Tibial nerve (tissue), 4 donors: Measurements from ENCODE around the gene URAD. TPM values are rescaled to one million over a fixed set of nuclear protein-coding genes. Genes with fewer than 3 reads are reported as not detected.
"Not testable (repeated sequence)": the region's sequence is repeated elsewhere in the genome, so short reads cannot be mapped to it uniquely, and the experiment has no call there.

Source experiments
- DNase-seq, 2 donors: peaks; one replicate each; pipeline ENCODE4 v3.0.0-alpha.2; 2019; ENCODE audit warnings: low spot score in 2 of 2
- H3K27ac ChIP-seq, 4 donors: fragments of 200-600 bp; sonication (generic) in 3 of 4; one replicate each; pipeline ENCODE4 v1.5.1; 2017 to 2019; ENCODE audit warnings: mild to moderate bottlenecking in 1 of 4
- H3K27me3 ChIP-seq, 2 donors: fragments of 200-600 bp; sonication (generic) in 1 of 2; one replicate each; pipeline versions ENCODE4 v1.5.1 to v1.6.0; 2017 to 2019
- H3K36me3 ChIP-seq, 3 donors: fragments of 200-600 bp; sonication (generic); one replicate each; pipeline ENCODE4 v1.5.1; 2018 to 2019
- H3K4me1 ChIP-seq, 4 donors: fragments of 200-600 bp; sonication (generic) in 3 of 4; one replicate each; pipeline ENCODE4 v1.5.1; 2017 to 2019
- H3K4me3 ChIP-seq, 4 donors: fragments of 200-600 bp; sonication (generic) in 3 of 4; one replicate each; pipeline ENCODE4 v1.5.1; 2017 to 2019; ENCODE audit warnings: mild to moderate bottlenecking in 1 of 4, moderate library complexity in 1 of 4
- H3K9me3 ChIP-seq, 4 donors: fragments of 200-600 bp; sonication (generic) in 3 of 4; one replicate each; pipeline ENCODE4 v1.5.1; 2017 to 2019
- CTCF ChIP-seq, 5 experiments: fragments of 200-600 bp in 3 of 5; fragments of 450-650 bp in 2 of 5; sonication (generic) in 3 of 5; IDR thresholded peaks; one replicate each; pipeline ENCODE4 v1.5.1; 2016 to 2019; ENCODE audit warnings: antibody characterized with exemption in 5 of 5, mild to moderate bottlenecking in 3 of 5, moderate library complexity in 2 of 5
- EP300 ChIP-seq, 2 donors: sonication (generic); formaldehyde crosslinking; IDR thresholded peaks; one replicate each; pipeline ENCODE4 v1.6.1; 2017; ENCODE audit warnings: antibody characterized with exemption in 2 of 2, mild to moderate bottlenecking in 1 of 2
- POLR2A ChIP-seq, 2 donors: fragments of 450-650 bp; IDR thresholded peaks; one replicate each; pipeline ENCODE4 v1.6.1; 2017; ENCODE audit warnings: antibody characterized with exemption in 2 of 2, mild to moderate bottlenecking in 2 of 2, moderate library complexity in 2 of 2
- WGBS, 2 donors: methylation state at CpG; one replicate each; pipeline ENCODE4 v1.1.5; 2018; 5-methylcytosine and 5-hydroxymethylcytosine counted together
- total RNA-seq, 4 donors: library from RNA; depleted of rRNA; stranded (reverse); fragments of >200 nt; gene quantifications; one replicate each; pipeline ENCODE4 v1.1.0, GENCODE V29; 2016

The URAD gene
- total RNA-seq, 4 donors from 2014 or later = not detected

GRCh38 chr13:27965343-27965739 is 23.2 kb downstream of the URAD start:
- peak overlapping the region in 1 of 4 donors; percentile 38 for H3K4me3 ChIP-seq
- H3K27ac ChIP-seq = no peak overlapping the region
- peaks cover 0 to 52% (median 19%) of the 10 kb centered on the region in 4 donors for H3K4me1 ChIP-seq
- H3K27me3 ChIP-seq = peaks cover 2 to 100% of the 10 kb centered on the region in 2 donors
- no peaks in the 10 kb centered on the region for H3K9me3 ChIP-seq
- no peaks in the 10 kb centered on the region for H3K36me3 ChIP-seq
- no peak for DNase-seq
- WGBS, 2 donors = 57 to 62% methylated on average over 7 of the region's 7 CpGs
- TF ChIP-seq POLR2A (IDR thresholded peaks at IDR 0.05) (no peak), EP300 (IDR thresholded peaks at IDR 0.05) (no peak), CTCF (IDR thresholded peaks at IDR 0.05) (no peak)

DNA sequence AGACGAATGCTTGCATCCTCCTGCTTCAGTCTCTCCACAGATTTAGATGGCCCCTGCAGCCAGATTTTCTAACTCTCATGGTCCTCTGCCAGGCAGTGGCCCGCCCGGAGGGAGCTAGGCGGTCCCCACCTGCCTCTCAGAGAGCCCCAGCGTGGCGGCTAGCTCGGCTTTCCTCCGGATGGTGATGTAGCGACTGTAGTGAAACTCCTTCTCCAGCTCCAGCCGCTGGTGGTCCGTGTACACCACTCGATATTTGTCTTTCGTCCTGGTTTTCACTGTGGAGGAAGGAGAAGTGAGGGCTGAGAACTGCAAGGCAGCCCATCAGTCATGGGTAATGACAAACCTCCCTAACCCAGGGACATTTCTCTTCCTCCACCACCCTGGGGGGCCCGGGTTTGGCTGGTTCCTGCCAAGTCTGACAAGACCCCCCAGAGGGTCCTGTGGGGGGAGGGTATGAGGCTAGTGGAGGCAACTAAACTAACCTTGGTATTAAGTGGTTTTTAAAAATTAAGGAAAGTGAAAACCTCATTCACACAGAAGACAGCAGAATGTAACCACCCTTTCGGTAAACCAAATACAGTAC is 23.7 kb downstream of the URAD start:
- Histone ChIP-seq H3K9me3 (no peaks in the 10 kb centered on the region), H3K4me1 (peaks cover 0 to 55% (median 22%) of the 10 kb centered on the region in 4 donors), H3K4me3 (no peak overlapping the region), H3K36me3 (no peaks in the 10 kb centered on the region), H3K27me3 (peaks cover under 1 to 100% of the 10 kb centered on the region in 2 donors), H3K27ac (no peak overlapping the region)
- 25 to 32% methylated on average over 15 of the region's 15 CpGs for WGBS, 2 donors
- TF ChIP-seq CTCF (IDR thresholded peaks at IDR 0.05) (no peak), POLR2A (IDR thresholded peaks at IDR 0.05) (no peak), EP300 (IDR thresholded peaks at IDR 0.05) (no peak)
- no peak for DNase-seq

- not testable (repeated sequence) for H3K27ac ChIP-seq, H3K36me3 ChIP-seq, H3K9me3 ChIP-seq, DNase-seq, H3K4me3 ChIP-seq
- WGBS, 2 donors = 51 to 55% methylated on average over 13 of the region's 13 CpGs
- Histone ChIP-seq H3K4me1 (peaks cover 0 to 53% (median 24%) of the 10 kb centered on the region in 4 donors), H3K27me3 (peaks cover 5 to 100% of the 10 kb centered on the region in 2 donors)
Measured at GRCh38 chr13:27964206-27964605, 24.3 kb downstream of the URAD start.

- TF ChIP-seq CTCF (IDR thresholded peaks at IDR 0.05) = no peak
- no peak for TF ChIP-seq EP300 (IDR thresholded peaks at IDR 0.05)
- no peak for TF ChIP-seq POLR2A (IDR thresholded peaks at IDR 0.05)
- Histone ChIP-seq H3K4me1 (peaks cover 0 to 46% (median 21%) of the 10 kb centered on the region in 4 donors), H3K9me3 (no peaks in the 10 kb centered on the region), H3K27me3 (peaks cover 5 to 100% of the 10 kb centered on the region in 2 donors), H3K4me3 (no peak overlapping the region), H3K36me3 (no peaks in the 10 kb centered on the region), H3K27ac (no peak overlapping the region)
- DNase-seq = no peak
- WGBS, 2 donors = 60 to 70% methylated on average over 3 of the region's 3 CpGs
Measured at GRCh38 chr13:27963491-27963890, 25.0 kb downstream of the URAD start.

DNA sequence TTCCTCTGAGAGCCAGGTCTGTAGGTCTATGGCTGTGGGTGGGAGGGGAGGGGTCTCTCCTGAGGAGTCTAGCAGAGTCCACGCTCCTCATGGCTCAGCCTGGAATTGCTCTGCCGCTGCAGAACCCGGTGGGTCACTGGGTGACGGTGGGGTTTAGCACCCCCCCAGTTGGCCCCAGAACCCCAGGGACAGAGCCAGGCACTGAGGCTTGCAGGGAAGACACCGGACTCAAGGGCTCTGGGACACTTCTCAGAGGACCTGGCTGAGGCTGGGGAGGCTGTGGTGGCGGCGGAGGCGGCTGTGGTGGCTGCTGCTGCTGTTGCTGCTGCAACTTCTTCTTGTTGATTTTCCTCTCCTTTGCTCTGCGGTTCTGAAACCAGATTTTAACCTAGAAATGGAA is 25.5 kb downstream of the URAD start:
- Histone ChIP-seq H3K4me3 (no peak overlapping the region), H3K27ac (no peak overlapping the region), H3K9me3 (no peaks in the 10 kb centered on the region), H3K27me3 (peaks cover 5 to 100% of the 10 kb centered on the region in 2 donors), H3K36me3 (no peaks in the 10 kb centered on the region), H3K4me1 (peaks cover 0 to 41% (median 18%) of the 10 kb centered on the region in 4 donors)
- DNase-seq = no peak
- 62 to 69% methylated on average over 9 of the region's 9 CpGs for WGBS, 2 donors
- TF ChIP-seq POLR2A (IDR thresholded peaks at IDR 0.05) (no peak), EP300 (IDR thresholded peaks at IDR 0.05) (no peak), CTCF (IDR thresholded peaks at IDR 0.05) (no peak)
